Measurements from ENCODE around the gene SLC41A3. TPM values are rescaled to one million over a fixed set of nuclear protein-coding genes. Genes with fewer than 3 reads are reported as not detected.

The SLC41A3 gene
- total and polyA plus RNA-seq, 7 donors, result 5.1 to 59.5 (median 28.9) TPM

GRCh38 chr3:126051741-126052140 is 32.2 kb downstream of the SLC41A3 start:
- peaks cover 0 to 27% (median 4%) of the 10 kb centered on the region in 4 donors for H3K36me3 ChIP-seq
- no peak overlapping the region for H3K4me3 ChIP-seq

GRCh38 chr3:126051234-126051633 is 32.7 kb downstream of the SLC41A3 start:
- H3K9me3 ChIP-seq, result peaks cover 0 to 3% (median 0%) of the 10 kb centered on the region in 4 donors
- H3K27me3 ChIP-seq, result no peaks in the 10 kb centered on the region
- no peaks in the 10 kb centered on the region for H3K4me1 ChIP-seq
- H3K4me3 ChIP-seq, result no peak overlapping the region
- TF ChIP-seq CTCF (IDR thresholded peaks at IDR 0.05), result no peak
- no peak overlapping the region for H3K27ac ChIP-seq
- WGBS, 2 donors, result 89 to 91% methylated on average over 8 of the region's 8 CpGs
- H3K36me3 ChIP-seq, result peaks cover 0 to 27% (median 4%) of the 10 kb centered on the region in 4 donors
- DNase-seq, result no peak
- intact Hi-C loops (cut with DNase I), result no loop called here

More at GRCh38 chr3:126051741-126052140, 32.2 kb downstream of the SLC41A3 start:
- intact Hi-C loops (cut with DNase I), result no loop called here
- Histone ChIP-seq H3K27ac (no peak overlapping the region), H3K4me1 (no peaks in the 10 kb centered on the region), H3K9me3 (no peaks in the 10 kb centered on the region), H3K27me3 (no peaks in the 10 kb centered on the region)
- 95 to 97% methylated on average over 4 of the region's 4 CpGs for WGBS, 2 donors
- no peak for DNase-seq
- no peak for TF ChIP-seq CTCF (IDR thresholded peaks at IDR 0.05)
- TF ChIP-seq EP300 (IDR thresholded peaks at IDR 0.05), result no peak
- TF ChIP-seq POLR2AphosphoS5 (IDR thresholded peaks at IDR 0.05), result no peak
- no peak for TF ChIP-seq POLR2A (IDR thresholded peaks at IDR 0.05)

- Histone ChIP-seq H3K27ac (no peak overlapping the region), H3K9me3 (peaks cover 0 to 3% (median 0%) of the 10 kb centered on the region in 4 donors), H3K4me3 (no peak overlapping the region), H3K36me3 (peaks cover 0 to 27% (median 4%) of the 10 kb centered on the region in 4 donors), H3K27me3 (no peaks in the 10 kb centered on the region), H3K4me1 (no peaks in the 10 kb centered on the region)
- 96 to 97% methylated on average over 10 of the region's 10 CpGs for WGBS, 2 donors
- TF ChIP-seq CTCF (IDR thresholded peaks at IDR 0.05) (no peak), POLR2AphosphoS5 (IDR thresholded peaks at IDR 0.05) (no peak), POLR2A (IDR thresholded peaks at IDR 0.05) (no peak), EP300 (IDR thresholded peaks at IDR 0.05) (no peak)
- intact Hi-C loops (cut with DNase I), result no loop called here
- no peak for DNase-seq
These were observed 33.3 kb downstream of the SLC41A3 start for GRCh38 chr3:126050626-126051025.

- Histone ChIP-seq H3K9me3 (peaks cover 0 to 3% (median 0%) of the 10 kb centered on the region in 4 donors), H3K27ac (no peak overlapping the region), H3K36me3 (peaks cover 0 to 27% (median 4%) of the 10 kb centered on the region in 4 donors), H3K4me1 (no peaks in the 10 kb centered on the region), H3K27me3 (no peaks in the 10 kb centered on the region), H3K4me3 (no peak overlapping the region)
- no peak for DNase-seq
- TF ChIP-seq EP300 (IDR thresholded peaks at IDR 0.05), result no peak
- TF ChIP-seq POLR2AphosphoS5 (IDR thresholded peaks at IDR 0.05), result no peak
- no peak for TF ChIP-seq POLR2A (IDR thresholded peaks at IDR 0.05)
- TF ChIP-seq CTCF (IDR thresholded peaks at IDR 0.05), result no peak
- 88 to 92% methylated on average over 3 of the region's 3 CpGs for WGBS, 2 donors
- intact Hi-C loops (cut with DNase I), result no loop called here
These were observed 33.9 kb downstream of the SLC41A3 start for GRCh38 chr3:126050050-126050392.
